HepG2 (cell line): ENCODE results near the gene IGF1. TPM values are rescaled to one million over a fixed set of nuclear protein-coding genes. Genes with fewer than 3 reads are reported as not detected.

Experiments used
- ATAC-seq: fragments of 200-7000 bp; cut with Tn5 transposase; 3 replicates; pipeline ENCODE4 v1.9.1; 2020; ENCODE audit warnings: mild to moderate bottlenecking, moderate library complexity
- BruUV-seq: library from RNA; stranded (reverse); fragments of 400-500 nt; replicated peaks from 2 replicates; lab custom pipeline; 2021; lab: Mats Ljungman, UMichigan
- CTCF ChIA-PET: fragments of 300-600 bp; formaldehyde crosslinking; extraction: SDS; loops from one replicate; lab custom pipeline; 2021; ENCODE audit warnings: low total read pairs, inconsistent platforms, low intra/inter-chr PET ratio; lab: Yijun Ruan, JAX
- POLR2A ChIA-PET: fragments of 350-600 bp; sonication (Branson Sonifier 250); formaldehyde crosslinking; loops from one replicate; lab custom pipeline; 2020; ENCODE audit warnings: antibody characterized with exemption, inconsistent platforms; lab: Yijun Ruan, JAX
- DNase-seq: peaks from one replicate; pipeline ENCODE4 v3.0.0-alpha.2; 2015; ENCODE audit warnings: low spot score
- FAIRE-seq: peaks from 3 replicates; lab custom pipeline; 2011; peaks lifted over from hg19 to GRCh38; lab: Jason Lieb, UNC
- H2AFZ ChIP-seq: one replicate; pipeline ENCODE4 v1.6.1; 2011; ENCODE audit warnings: low read length, inconsistent platforms
- H3K27ac ChIP-seq: fragments of 300-600 bp; 3 replicates; pipeline ENCODE4 v1.8.0; 2011; ENCODE audit warnings: mixed run types, mild to moderate bottlenecking, mixed read lengths, low read length, inconsistent platforms; ENCODE audit not compliant: insufficient read depth; ENCODE audit errors: extremely low read length
- H3K27me3 ChIP-seq, 2 experiments: fragments of 200-600 bp in 1 of 2; 2 replicates in 1 of 2; 3 replicates in 1 of 2; pipeline versions ENCODE4 v1.6.0 to v1.8.0; 2011; ENCODE audit warnings: low read length in 2 of 2, mild to moderate bottlenecking in 2 of 2, moderate library complexity in 2 of 2, inconsistent platforms in 1 of 2; ENCODE audit not compliant: insufficient read depth in 2 of 2, control insufficient read depth in 1 of 2
- H3K36me3 ChIP-seq, 2 experiments: fragments of 200-600 bp in 1 of 2; replicated peaks in 1 of 2; 2 replicates in 1 of 2; 3 replicates in 1 of 2; pipeline versions ENCODE4 v1.5.1 to v1.8.0; 2011; ENCODE audit warnings: low read length in 2 of 2, inconsistent platforms in 1 of 2; ENCODE audit not compliant: insufficient read depth in 2 of 2, control insufficient read depth in 1 of 2
- H3K4me1 ChIP-seq: 2 replicates; pipeline ENCODE4 v1.5.1; 2012; ENCODE audit warnings: low read length, inconsistent platforms; ENCODE audit not compliant: insufficient read depth
- H3K4me2 ChIP-seq: 2 replicates; pipeline ENCODE4 v1.6.0; 2011; ENCODE audit warnings: low read depth, low read length, inconsistent platforms
- H3K4me3 ChIP-seq, 3 experiments: fragments of 200-600 bp in 1 of 3; sonication (generic), shearing (Covaris generic) in 1 of 3; replicated peaks in 1 of 3; 2 replicates each; pipeline ENCODE4 v1.5.1; 2011 to 2016; ENCODE audit warnings: low read length in 3 of 3, inconsistent platforms in 2 of 3, low read depth in 2 of 3, mild to moderate bottlenecking in 2 of 3, control low read depth in 1 of 3, mixed read lengths in 1 of 3; ENCODE audit not compliant: insufficient read depth in 1 of 3
- H3K79me2 ChIP-seq: one replicate; pipeline ENCODE4 v1.6.1; 2011; ENCODE audit warnings: low read length, inconsistent platforms; ENCODE audit not compliant: insufficient read depth
- H3K9ac ChIP-seq: 2 replicates; pipeline ENCODE4 v1.6.0; 2011; ENCODE audit warnings: mild to moderate bottlenecking, low read depth, low read length, inconsistent platforms; ENCODE audit not compliant: insufficient read depth
- H3K9me3 ChIP-seq: 2 replicates; pipeline ENCODE4 v1.5.1; 2012; ENCODE audit warnings: mild to moderate bottlenecking, low read length
- H4K20me1 ChIP-seq: 2 replicates; pipeline ENCODE4 v1.6.0; 2011; ENCODE audit warnings: inconsistent platforms, mild to moderate bottlenecking, low read length, moderate library complexity; ENCODE audit not compliant: insufficient read depth
- GRHL1 ChIP-seq: sonication (generic); formaldehyde crosslinking; conservative IDR thresholded peaks from 2 replicates; pipeline ENCODE4 v1.8.0; 2022; ENCODE audit warnings: missing genetic modification reagents
- MYC ChIP-seq: sonication (generic); formaldehyde crosslinking; IDR thresholded peaks from 2 replicates; pipeline ENCODE4 v1.9.0; 2021; ENCODE audit warnings: missing genetic modification reagents, borderline replicate concordance
- TGIF2 ChIP-seq: IDR thresholded peaks from 2 replicates; pipeline ENCODE4 v1.6.1; 2016; ENCODE audit warnings: control low read depth, missing compliant biosample characterization
- THYN1 ChIP-seq: sonication (generic); formaldehyde crosslinking; IDR thresholded peaks from 2 replicates; pipeline ENCODE4 v1.8.1; 2023; ENCODE audit warnings: low read depth, mild to moderate bottlenecking, moderate library complexity, missing genetic modification reagents, borderline replicate concordance
- ZNF329 ChIP-seq: sonication (generic); formaldehyde crosslinking; IDR thresholded peaks from 2 replicates; pipeline ENCODE4 v1.9.0; 2021; ENCODE audit warnings: low read depth, mild to moderate bottlenecking, missing genetic modification reagents
- ZNF543 ChIP-seq: sonication (generic); formaldehyde crosslinking; IDR thresholded peaks from 2 replicates; pipeline ENCODE4 v1.4.0; 2020; ENCODE audit warnings: mild to moderate bottlenecking, missing genetic modification reagents
- WGBS: methylation state at CpG from one replicate; pipeline ENCODE4 v1.1.6; 2017; ENCODE audit warnings: low lambda C conversion rate; 5-methylcytosine and 5-hydroxymethylcytosine counted together
- in situ Hi-C: cut with HindIII; loops from 2 replicates; pipeline ENCODE4 v1.10.0; 2017; ENCODE audit warnings: low pct_unique_long_range_greater_than_20kb; ENCODE audit not compliant: extremely low pct_ligation_motif_present
- intact Hi-C: fragments of 100-400 bp; cut with micrococcal nuclease; formaldehyde crosslinking; loops from one replicate; pipeline ENCODE4 v1.10.0; 2022; ENCODE audit not compliant: unreplicated experiment
- polyA plus RNA-seq, 8 experiments: library from polyadenylated mRNA; depleted of rRNA in 3 of 8; stranded (reverse) in 7 of 8; unstranded in 1 of 8; fragments of >200 nt; fragmentation: Illumina TruSeq in 4 of 8; extraction: Trizol in 4 of 8; gene quantifications; 2 replicates each; pipeline versions ENCODE4 v1.2.1 to v1.2.3, GENCODE V29; 2011 to 2016; ENCODE audit warnings: low read depth in 4 of 8, missing spikeins in 1 of 8, mixed read lengths in 1 of 8; ENCODE audit not compliant: insufficient read depth in 1 of 8
- total RNA-seq, 5 experiments: library from RNA; depleted of rRNA; stranded (reverse); fragments of >200 nt; fragmentation: Illumina TruSeq; extraction: Trizol; gene quantifications; 2 replicates each; pipeline ENCODE4 v1.2.3, GENCODE V29; 2016; ENCODE audit warnings: low read depth in 1 of 5
- TF ChIP-seq, protein P1 (sequence below): sonication (generic); formaldehyde crosslinking; IDR thresholded peaks from 2 replicates; pipeline ENCODE4 v1.8.1; 2023; ENCODE audit warnings: mild to moderate bottlenecking, missing genetic modification reagents

The IGF1 gene
- total and polyA plus RNA-seq, 2 of the 13 experiments (the other 11 are each of a cell fraction or from before 2014, with no cell fraction given), result not detected

- DNase-seq, result no peak
- Histone ChIP-seq H3K4me1 (no peaks in the 10 kb centered on the region), H3K27ac (no peak overlapping the region), H3K9me3 (no peaks in the 10 kb centered on the region), H3K4me2 (no peak overlapping the region), H3K79me2 (no peaks in the 10 kb centered on the region), H3K27me3 (peaks cover 0 to 1% of the 10 kb centered on the region in 2 experiments; a peak in 1 of 5 replicates), H3K36me3 (no peaks in the 10 kb centered on the region), H4K20me1 (no peaks in the 10 kb centered on the region), H2AFZ (no peak overlapping the region), H3K4me3 (no peak overlapping the region), H3K9ac (no peak overlapping the region)
- BruUV-seq, result no TSS peak
- no peak for FAIRE-seq
- ChIA-PET CTCF (no interaction called here), POLR2A (no interaction called here)
- no peak for ATAC-seq
- intact Hi-C loops, result no loop called here
- WGBS, result 40% methylated on average over 9 of the region's 9 CpGs
- TF ChIP-seq, protein P1, sequence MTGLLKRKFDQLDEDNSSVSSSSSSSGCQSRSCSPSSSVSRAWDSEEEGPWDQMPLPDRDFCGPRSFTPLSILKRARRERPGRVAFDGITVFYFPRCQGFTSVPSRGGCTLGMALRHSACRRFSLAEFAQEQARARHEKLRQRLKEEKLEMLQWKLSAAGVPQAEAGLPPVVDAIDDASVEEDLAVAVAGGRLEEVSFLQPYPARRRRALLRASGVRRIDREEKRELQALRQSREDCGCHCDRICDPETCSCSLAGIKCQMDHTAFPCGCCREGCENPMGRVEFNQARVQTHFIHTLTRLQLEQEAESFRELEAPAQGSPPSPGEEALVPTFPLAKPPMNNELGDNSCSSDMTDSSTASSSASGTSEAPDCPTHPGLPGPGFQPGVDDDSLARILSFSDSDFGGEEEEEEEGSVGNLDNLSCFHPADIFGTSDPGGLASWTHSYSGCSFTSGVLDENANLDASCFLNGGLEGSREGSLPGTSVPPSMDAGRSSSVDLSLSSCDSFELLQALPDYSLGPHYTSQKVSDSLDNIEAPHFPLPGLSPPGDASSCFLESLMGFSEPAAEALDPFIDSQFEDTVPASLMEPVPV (CRISPR knock-in tag), result no peak
- TF ChIP-seq TGIF2 (CRISPR knock-in tag), result no peak
- no peak for TF ChIP-seq MYC (CRISPR knock-in tag)
- TF ChIP-seq THYN1 (CRISPR knock-in tag), result no peak
- in situ Hi-C loops, result loop anchor here (25.0 kb wide), 1 partner anchor 163 kb away; no protein-coding TSS in a partner anchor
Observed at GRCh38 chr12:102475355-102475754, 5.0 kb downstream of the IGF1 start.

GRCh38 chr12:102474438-102475064, 5.8 kb downstream of the IGF1 start:
- no peaks in the 10 kb centered on the region for H3K36me3 ChIP-seq
- no peak overlapping the region for H2AFZ ChIP-seq
- DNase-seq (no peak), ATAC-seq (no peak), FAIRE-seq (no peak)
- H3K79me2 ChIP-seq, result no peaks in the 10 kb centered on the region
- no TSS peak for BruUV-seq
- H3K4me2 ChIP-seq, result no peak overlapping the region
- H3K27ac ChIP-seq, result no peak overlapping the region
- no peaks in the 10 kb centered on the region for H3K9me3 ChIP-seq
- CTCF ChIA-PET, result no interaction called here
- peaks cover 0 to 1% of the 10 kb centered on the region in 2 experiments; a peak in 1 of 5 replicates for H3K27me3 ChIP-seq
- H4K20me1 ChIP-seq, result no peaks in the 10 kb centered on the region
- 24% methylated on average over 3 of the region's 3 CpGs for WGBS
- in situ Hi-C loops, result loop anchor here (25.0 kb wide), 1 partner anchor 162 kb away; no protein-coding TSS in a partner anchor
- POLR2A ChIA-PET, result no interaction called here
- TF ChIP-seq ZNF543 (no peak), ZNF329 (CRISPR knock-in tag) (no peak), GRHL1 (no peak)
- H3K4me3 ChIP-seq, result no peak overlapping the region
- H3K4me1 ChIP-seq, result no peaks in the 10 kb centered on the region
- no peak overlapping the region for H3K9ac ChIP-seq
- intact Hi-C loops, result no loop called here
